HEK293 (cell line): ENCODE results near the gene GHRHR.

Experiments used
- CTCF ChIP-seq: fragments of 450-650 bp; formaldehyde crosslinking; IDR thresholded peaks from 2 replicates; pipeline ENCODE4 v1.5.1; 2016; ENCODE audit warnings: missing biosample characterization, missing genetic modification characterization
- ZBTB21 ChIP-seq: fragments of 450-650 bp; formaldehyde crosslinking; IDR thresholded peaks from 2 replicates; pipeline ENCODE4 v1.5.1; 2017; ENCODE audit warnings: missing biosample characterization, missing genetic modification characterization
- TF ChIP-seq, protein P1 (sequence below): IDR thresholded peaks from 2 replicates; pipeline ENCODE4 v1.6.1; 2011; ENCODE audit warnings: mild to moderate bottlenecking, low read depth, low read length, borderline replicate concordance
- TF ChIP-seq, protein P2 (sequence below): fragments of 450-650 bp; formaldehyde crosslinking; IDR thresholded peaks from 2 replicates; pipeline ENCODE4 v1.5.1; 2016; ENCODE audit warnings: missing biosample characterization, missing genetic modification characterization

DNA sequence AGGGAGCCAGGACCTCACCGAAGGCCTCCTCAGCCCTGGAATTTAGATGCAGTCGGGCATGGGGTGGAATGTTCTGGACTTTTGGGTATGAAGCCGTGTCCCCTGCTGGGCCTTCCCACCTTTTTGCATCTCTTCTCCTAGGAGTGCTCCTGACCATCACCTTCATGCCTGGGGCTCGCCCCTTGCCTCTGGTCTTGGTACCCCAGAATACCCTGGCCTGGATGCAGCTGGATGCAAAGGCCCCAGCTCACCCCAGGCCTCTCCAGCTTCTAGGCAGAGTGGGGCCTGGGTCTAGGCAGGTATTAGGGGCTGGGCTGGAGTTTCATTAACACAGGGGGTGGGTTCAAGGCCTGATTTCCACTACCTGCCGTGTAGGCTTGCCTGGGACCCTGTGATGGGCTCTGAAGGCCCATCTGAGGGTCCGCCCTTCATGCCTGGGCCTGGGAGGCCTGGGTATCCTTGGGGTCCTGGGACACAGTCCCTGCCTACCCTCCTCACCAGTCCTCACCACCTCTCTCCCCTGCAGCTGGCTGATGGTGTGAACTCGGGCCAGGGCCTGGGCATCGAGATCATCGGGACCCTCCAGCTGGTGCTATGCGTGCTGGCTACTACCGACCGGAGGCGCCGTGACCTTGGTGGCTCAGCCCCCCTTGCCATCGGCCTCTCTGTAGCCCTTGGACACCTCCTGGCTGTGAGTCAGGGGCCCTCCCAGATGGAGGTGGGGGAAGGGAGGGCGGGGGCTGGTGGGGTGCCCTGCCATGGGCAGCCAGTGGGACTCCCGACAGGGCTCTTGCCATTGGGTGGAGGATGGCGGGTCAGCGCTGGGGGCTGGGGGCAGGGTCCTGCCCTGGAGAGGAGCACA lies 42.0 kb upstream of the GHRHR start:
- TF ChIP-seq CTCF (tag by site-specific recombination) (no peak), ZBTB21 (tag by site-specific recombination) (no peak)
- TF ChIP-seq, protein P1, sequence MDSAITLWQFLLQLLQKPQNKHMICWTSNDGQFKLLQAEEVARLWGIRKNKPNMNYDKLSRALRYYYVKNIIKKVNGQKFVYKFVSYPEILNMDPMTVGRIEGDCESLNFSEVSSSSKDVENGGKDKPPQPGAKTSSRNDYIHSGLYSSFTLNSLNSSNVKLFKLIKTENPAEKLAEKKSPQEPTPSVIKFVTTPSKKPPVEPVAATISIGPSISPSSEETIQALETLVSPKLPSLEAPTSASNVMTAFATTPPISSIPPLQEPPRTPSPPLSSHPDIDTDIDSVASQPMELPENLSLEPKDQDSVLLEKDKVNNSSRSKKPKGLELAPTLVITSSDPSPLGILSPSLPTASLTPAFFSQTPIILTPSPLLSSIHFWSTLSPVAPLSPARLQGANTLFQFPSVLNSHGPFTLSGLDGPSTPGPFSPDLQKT, result no peak
- TF ChIP-seq, protein P2, sequence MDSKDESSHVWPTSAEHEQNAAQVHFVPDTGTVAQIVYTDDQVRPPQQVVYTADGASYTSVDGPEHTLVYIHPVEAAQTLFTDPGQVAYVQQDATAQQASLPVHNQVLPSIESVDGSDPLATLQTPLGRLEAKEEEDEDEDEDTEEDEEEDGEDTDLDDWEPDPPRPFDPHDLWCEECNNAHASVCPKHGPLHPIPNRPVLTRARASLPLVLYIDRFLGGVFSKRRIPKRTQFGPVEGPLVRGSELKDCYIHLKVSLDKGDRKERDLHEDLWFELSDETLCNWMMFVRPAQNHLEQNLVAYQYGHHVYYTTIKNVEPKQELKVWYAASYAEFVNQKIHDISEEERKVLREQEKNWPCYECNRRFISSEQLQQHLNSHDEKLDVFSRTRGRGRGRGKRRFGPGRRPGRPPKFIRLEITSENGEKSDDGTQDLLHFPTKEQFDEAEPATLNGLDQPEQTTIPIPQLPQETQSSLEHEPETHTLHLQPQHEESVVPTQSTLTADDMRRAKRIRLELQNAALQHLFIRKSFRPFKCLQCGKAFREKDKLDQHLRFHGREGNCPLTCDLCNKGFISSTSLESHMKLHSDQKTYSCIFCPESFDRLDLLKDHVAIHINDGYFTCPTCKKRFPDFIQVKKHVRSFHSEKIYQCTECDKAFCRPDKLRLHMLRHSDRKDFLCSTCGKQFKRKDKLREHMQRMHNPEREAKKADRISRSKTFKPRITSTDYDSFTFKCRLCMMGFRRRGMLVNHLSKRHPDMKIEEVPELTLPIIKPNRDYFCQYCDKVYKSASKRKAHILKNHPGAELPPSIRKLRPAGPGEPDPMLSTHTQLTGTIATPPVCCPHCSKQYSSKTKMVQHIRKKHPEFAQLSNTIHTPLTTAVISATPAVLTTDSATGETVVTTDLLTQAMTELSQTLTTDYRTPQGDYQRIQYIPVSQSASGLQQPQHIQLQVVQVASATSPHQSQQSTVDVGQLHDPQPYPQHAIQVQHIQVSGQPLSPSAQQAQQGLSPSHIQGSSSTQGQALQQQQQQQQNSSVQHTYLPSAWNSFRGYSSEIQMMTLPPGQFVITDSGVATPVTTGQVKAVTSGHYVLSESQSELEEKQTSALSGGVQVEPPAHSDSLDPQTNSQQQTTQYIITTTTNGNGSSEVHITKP (tag by site-specific recombination), result no peak
